CD4-positive, alpha-beta T cell treated with Interleukin-2 at 100 ng/mL for 4 hours (primary cell): ENCODE data around the gene SAMD3.
A peak's percentile ranks its signal among the peaks of the same experiment; 100 is the strongest.
"Not testable (repeated sequence)": the region's sequence is repeated elsewhere in the genome, so short reads cannot be mapped to it uniquely, and the experiment has no call there.

Experiments
- DNase-seq: peaks from one replicate; pipeline ENCODE4 v3.0.0-alpha.2; 2020; ENCODE audit warnings: low spot score

SAMD3 gene

GRCh38 chr6:130173377-130174004 lies 49.3 kb downstream of the SAMD3 start:
- DNase-seq = not testable (repeated sequence)

DNA sequence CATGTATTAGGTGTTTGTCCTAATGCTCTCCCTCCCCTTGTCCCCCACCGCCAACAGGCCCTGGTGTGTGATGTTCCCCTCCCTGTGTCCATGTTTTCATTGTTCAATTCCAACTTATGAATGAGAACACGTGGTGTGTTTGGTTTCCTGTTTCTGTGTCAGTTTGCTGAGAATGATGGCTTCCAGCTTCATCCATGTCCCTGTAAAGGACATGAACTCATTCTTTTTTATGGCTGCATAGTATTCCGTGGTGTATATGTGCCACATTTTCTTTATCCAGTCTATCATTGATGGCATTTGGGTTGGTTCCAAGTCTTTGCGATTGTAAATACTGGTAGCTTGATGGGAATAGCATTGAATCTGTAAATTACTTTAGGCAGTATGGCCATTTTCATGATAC lies 52.6 kb downstream of the SAMD3 start:
- not testable (repeated sequence) for DNase-seq

GRCh38 chr6:130167655-130168054 lies 55.1 kb downstream of the SAMD3 start:
- no peak for DNase-seq

GRCh38 chr6:130164251-130164650 lies 58.5 kb downstream of the SAMD3 start:
- no peak for DNase-seq

DNA sequence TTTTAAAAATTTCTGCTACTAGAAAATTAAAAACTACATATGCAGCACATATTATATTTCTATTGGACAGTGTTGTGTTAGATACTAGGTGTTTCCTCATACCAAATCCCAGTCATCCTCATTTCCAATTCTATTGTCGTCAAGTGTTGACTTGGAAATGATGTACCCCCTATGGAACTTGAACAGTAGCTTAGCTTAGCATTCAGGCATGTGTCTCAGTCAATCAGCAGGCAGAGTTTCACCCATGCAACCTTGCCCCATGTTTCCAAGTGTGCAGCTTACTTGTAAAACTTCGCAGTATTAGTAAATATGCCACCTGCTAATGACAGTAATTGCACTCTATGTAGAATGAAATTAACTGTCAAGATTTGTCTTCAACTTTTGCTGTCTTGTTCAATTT lies 59.5 kb downstream of the SAMD3 start:
- no peak for DNase-seq

DNA sequence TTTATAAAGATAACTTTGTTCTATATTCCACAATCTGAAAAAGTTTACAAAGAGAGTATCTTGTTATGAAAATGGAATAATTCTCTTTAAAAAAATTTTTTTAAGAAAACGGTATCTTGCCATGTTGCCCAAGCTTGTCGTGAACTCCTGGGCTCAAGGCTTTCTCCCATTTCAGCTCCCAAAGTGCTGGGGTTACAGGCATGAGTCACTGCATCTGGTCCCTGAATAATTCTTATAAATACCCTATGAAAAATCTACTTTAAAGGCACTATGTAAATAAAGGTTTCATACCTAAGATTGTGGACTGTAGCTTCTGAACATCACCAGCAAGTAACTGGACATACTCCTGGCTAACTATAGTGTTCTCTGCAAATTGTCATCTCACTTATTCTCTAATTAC lies 60.3 kb downstream of the SAMD3 start:
- no peak for DNase-seq

- DNase-seq = no peak
These were observed 60.9 kb downstream of the SAMD3 start for GRCh38 chr6:130161683-130162404.

DNA sequence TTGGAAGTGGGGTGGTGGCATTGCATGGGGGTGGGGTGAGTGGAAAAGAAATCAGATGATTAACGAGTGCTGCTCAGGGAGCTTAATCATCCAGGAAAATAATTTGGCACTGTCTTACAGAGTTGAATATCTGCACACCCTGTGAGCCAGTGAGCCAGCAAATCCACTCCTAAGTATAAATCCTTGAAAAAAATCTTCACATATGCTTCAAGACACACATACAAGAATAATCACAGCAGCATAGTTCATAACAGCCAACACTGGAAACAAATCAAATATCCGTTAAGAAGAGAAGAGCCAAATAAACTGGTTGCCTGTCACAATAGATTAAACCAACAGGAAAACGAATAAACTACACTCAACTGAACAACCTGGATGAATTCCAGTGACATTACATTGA lies 62.8 kb downstream of the SAMD3 start:
- no peak for DNase-seq

DNA sequence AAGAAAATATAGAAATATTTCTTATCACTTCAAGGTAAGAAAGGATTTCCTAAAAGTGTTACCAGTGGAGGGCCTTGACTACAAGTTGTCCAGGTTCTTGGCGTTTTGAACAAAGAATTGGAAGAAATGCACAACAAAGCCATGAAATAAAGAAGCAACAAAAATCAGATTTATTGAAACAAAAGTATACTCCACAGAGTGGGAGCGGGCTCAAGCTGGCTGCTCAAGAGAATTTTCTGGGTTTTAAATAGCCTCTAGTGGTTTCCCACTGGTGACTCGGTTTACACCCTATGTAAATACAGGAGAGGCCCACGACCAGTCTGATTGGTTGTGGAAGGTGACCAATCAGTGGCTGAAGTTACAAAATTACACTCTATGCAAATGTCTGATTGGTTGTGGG lies 64.2 kb downstream of the SAMD3 start:
- no peak for DNase-seq

DNA sequence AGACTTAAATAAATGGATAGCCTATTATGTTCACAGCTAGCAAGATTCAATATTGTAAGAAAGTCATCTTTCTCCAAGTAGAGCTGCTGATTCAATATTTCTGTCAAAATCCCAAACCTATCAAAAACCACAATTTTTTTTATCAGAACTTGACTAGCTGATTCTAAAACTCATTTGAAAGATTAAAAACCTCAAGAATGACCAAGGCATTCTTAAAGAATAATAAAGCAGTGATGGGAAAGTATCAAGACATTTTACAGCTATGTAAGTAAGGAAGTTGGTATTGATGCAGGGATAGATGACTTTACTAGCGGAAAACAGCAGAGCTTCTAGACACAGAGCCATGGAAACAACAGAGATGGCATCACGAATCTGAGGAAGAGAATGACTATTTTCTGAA lies 64.7 kb downstream of the SAMD3 start:
- DNase-seq = no peak

- DNase-seq = no peak
These were observed 65.8 kb downstream of the SAMD3 start for GRCh38 chr6:130156908-130157307.

- DNase-seq = no peak
These were observed 69.7 kb downstream of the SAMD3 start for GRCh38 chr6:130152908-130153510.

GRCh38 chr6:130150906-130151305 lies 71.8 kb downstream of the SAMD3 start:
- no peak for DNase-seq

- DNase-seq = not testable (repeated sequence)
These were observed 73.7 kb downstream of the SAMD3 start for GRCh38 chr6:130149016-130149415.

DNA sequence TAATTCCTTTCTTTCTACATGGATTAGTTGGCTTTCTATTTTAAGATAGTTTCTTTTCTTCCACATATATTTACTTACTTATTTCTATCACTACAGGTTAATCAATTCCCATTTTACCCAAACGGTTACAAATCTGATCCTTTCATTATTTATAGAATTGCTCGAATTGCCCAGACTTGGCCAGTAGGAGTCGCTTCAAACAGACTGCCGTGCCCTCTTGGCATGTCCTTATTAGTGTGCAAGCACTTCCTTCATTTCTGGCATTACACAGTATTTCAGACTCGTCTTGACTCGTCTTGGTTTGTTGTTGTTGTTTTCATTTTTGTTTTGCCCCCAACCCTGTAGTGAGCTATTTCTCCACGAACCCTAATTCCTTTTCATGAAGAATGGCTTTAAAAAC lies 74.6 kb downstream of the SAMD3 start:
- DNase-seq = peak; percentile 35

DNA sequence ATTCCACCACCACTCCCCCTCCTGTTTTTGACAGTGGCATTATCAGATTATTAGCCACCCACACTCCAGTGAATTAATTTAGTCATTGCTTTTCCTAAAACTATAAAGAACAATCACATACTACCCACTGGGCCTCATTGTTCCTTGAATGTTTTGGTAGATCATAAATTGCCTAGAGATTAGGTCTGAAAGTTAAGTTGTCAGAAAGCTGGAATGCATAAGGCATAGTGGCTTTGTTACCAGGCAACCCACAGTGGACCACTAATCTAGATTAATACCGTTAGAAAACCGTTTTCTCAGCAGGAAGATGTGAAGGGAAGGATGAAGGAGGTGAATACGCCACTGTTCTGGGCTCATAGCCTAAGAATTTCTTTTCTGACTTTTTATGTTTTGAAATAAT lies 75.6 kb downstream of the SAMD3 start:
- no peak for DNase-seq

DNA sequence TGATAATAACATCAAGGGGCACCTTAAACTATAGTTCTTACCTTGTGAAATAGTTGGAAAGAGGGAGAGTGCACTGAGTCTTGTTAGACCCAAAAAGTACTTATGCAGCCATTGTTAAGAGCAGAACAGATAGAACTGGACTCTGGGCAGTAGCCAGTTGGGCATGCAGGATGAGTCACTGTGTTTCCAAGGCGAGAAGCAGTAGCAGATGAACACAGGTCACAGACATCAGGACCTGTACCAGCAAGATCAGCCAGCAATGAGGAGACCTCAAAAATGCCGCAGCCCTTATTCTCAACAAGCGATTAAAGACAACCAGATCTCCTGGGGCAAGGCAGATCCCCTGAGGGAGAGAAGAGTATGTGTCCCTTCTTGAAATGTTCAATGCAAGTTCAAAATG lies 79.0 kb downstream of the SAMD3 start:
- no peak for DNase-seq

GRCh38 chr6:130140084-130140483 lies 82.7 kb downstream of the SAMD3 start:
- no peak for DNase-seq

- DNase-seq = peak; percentile 21
These were observed 83.9 kb downstream of the SAMD3 start for GRCh38 chr6:130138909-130139242.

GRCh38 chr6:130138116-130138908 lies 84.4 kb downstream of the SAMD3 start:
- peak; percentile 18 for DNase-seq

- DNase-seq = no peak
These were observed 86.0 kb downstream of the SAMD3 start for GRCh38 chr6:130136798-130137197.

DNA sequence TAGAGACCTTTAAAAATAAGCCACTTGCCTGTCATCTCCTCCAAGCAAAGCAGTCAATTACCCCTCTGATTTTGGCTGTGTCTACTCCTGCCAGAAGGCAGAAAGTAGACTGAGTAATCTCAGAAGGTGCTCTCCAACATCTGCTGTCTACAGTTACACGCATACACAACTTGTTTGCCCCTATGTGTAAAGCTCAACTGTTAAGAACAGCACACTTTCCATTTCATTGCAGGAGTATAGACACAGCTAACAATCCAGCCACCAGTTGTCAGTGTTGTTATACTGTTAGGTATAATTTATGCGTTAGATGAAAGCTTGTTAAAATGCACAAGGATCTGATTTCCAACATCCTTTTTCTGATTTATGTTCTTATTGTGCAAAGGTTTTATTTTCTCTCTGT lies 88.2 kb downstream of the SAMD3 start:
- DNase-seq = peak; percentile 33

DNA sequence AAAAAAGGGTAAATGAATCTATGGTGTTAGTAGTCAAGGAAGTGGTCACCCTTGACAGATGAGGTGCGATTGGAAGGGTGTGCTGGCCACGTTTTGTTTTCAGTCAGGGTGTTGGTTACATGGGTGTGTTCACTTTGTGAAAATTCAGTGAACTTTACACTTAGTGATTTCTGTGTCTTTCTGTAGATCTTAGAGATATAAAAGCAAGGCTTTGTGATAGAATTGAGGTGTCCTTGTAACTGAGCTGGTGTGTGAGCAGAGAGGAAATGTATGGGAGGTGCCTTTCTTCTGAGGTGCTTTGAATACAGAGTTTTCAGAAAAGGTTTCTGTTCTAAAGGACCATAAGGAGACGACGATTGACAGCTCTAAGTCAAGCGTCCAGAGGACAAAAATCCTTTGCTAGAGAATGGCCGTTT lies 90.5 kb downstream of the SAMD3 start:
- peak; percentile 86 for DNase-seq
